Psoas muscle (tissue), 8 donors: Measurements from ENCODE around the gene PFKP. TPM values are rescaled to one million over a fixed set of nuclear protein-coding genes. Genes with fewer than 3 reads are reported as not detected.
"Not testable (repeated sequence)": the region's sequence is repeated elsewhere in the genome, so short reads cannot be mapped to it uniquely, and the experiment has no call there.

Experiments used
- ATAC-seq, 4 donors: fragments of 200-7000 bp; cut with Tn5 transposase; one replicate each; pipeline ENCODE4 v1.9.1; 2020; ENCODE audit warnings: moderate library complexity in 3 of 4, mild to moderate bottlenecking in 2 of 4
- DNase-seq, 2 donors: peaks; one replicate each; pipeline ENCODE4 v3.0.0-alpha.2; 2020
- H3K27ac ChIP-seq: fragments of 200-600 bp; one replicate; pipeline ENCODE4 v1.8.0; 2022
- H3K27me3 ChIP-seq, 3 donors: fragments of 200-600 bp in 1 of 3; one replicate each; pipeline versions ENCODE4 v1.6.1 to v1.8.0; 2013 to 2022; ENCODE audit warnings: low read length in 2 of 3, mild to moderate bottlenecking in 2 of 3, moderate library complexity in 1 of 3; ENCODE audit not compliant: insufficient read depth in 3 of 3
- H3K36me3 ChIP-seq, 2 donors: fragments of 200-600 bp in 1 of 2; one replicate each; pipeline versions ENCODE4 v1.6.1 to v1.8.0; 2013 to 2022; ENCODE audit warnings: low read depth in 1 of 2, mild to moderate bottlenecking in 1 of 2, moderate library complexity in 1 of 2; ENCODE audit not compliant: insufficient read depth in 1 of 2
- H3K4me1 ChIP-seq: fragments of 200-600 bp; one replicate; pipeline ENCODE4 v1.8.0; 2022
- H3K4me3 ChIP-seq: fragments of 200-600 bp; one replicate; pipeline ENCODE4 v1.8.0; 2022; ENCODE audit warnings: mild to moderate bottlenecking
- H3K9me3 ChIP-seq: fragments of 200-600 bp; one replicate; pipeline ENCODE4 v1.8.0; 2022
- CTCF ChIP-seq: fragments of 200-600 bp; IDR thresholded peaks from one replicate; pipeline ENCODE4 v1.8.0; 2022; ENCODE audit warnings: antibody characterized with exemption
- WGBS, 3 donors: extraction: QIAGEN DNeasy Blood & Tissue Kit; methylation state at CpG; one replicate each; pipeline versions ENCODE4 v1.1.6 to v1.1.7; 2013; 5-methylcytosine and 5-hydroxymethylcytosine counted together
- intact Hi-C, 2 donors: fragments of 100-400 bp; cut with DNase I; formaldehyde crosslinking; loops; one replicate each; pipeline versions ENCODE4 v1.11.0 to v1.14.2; 2022
- polyA plus RNA-seq, 3 donors: library from polyadenylated mRNA; stranded (reverse); fragments of 200-250 nt; gene quantifications; one replicate each; pipeline ENCODE4 v1.2.3, GENCODE V29; 2013
- total RNA-seq, 4 donors: library from RNA; stranded (reverse); fragmentation: NEBNext Ultra II Directional in 2 of 4; extraction: Animal tissue kit (Norgen Biotek cat#: 25700) in 2 of 4; gene quantifications; one replicate each; pipeline versions ENCODE4 v1.2.1 to v1.2.4, GENCODE V29; 2021 to 2023
- donor health status: healthy with polysubstance abuse.
- donor health status: DM: no; HTN: no; CAD: no; lungs with moderate emphysema.
- donor health status: Bipolar disorder and iron deficiency.
- donor health status: healthy.
- donor health status: DM: yes; HTN: yes; CAD: no.
- donor health status: DM: no; HTN: no; CAD: no.
- donor health status: DM: no; HTN: no; CAD: no.
- donor health status: DM: yes; HTN: yes; CAD: no.

Gene PFKP
- total and polyA plus RNA-seq, 7 donors: 12.2 to 104 (median 33.4) TPM

GRCh38 chr10:3169271-3169670, 101.9 kb downstream of the PFKP start:
- Histone ChIP-seq H3K27ac (no peak overlapping the region), H3K36me3 (peaks cover 6 to 63% of the 10 kb centered on the region in 2 donors), H3K9me3 (no peaks in the 10 kb centered on the region), H3K27me3 (no peaks in the 10 kb centered on the region), H3K4me1 (peaks cover 5% of the 10 kb centered on the region), H3K4me3 (no peak overlapping the region)
- no peak for TF ChIP-seq CTCF
- intact Hi-C loops: no loop called here
- DNase-seq (no peak), ATAC-seq (no peak)
- 62 to 72% (median 66%) methylated on average over 10 of the region's 10 CpGs for WGBS, 3 donors

- 57 to 66% (median 61%) methylated on average over 10 of the region's 10 CpGs for WGBS, 3 donors
- no peak overlapping the region for H3K4me3 ChIP-seq
- no peak overlapping the region for H3K27ac ChIP-seq
- H3K4me1 ChIP-seq: peaks cover 5% of the 10 kb centered on the region
- H3K27me3 ChIP-seq: no peaks in the 10 kb centered on the region
- intact Hi-C loops: no loop called here
- H3K9me3 ChIP-seq: no peaks in the 10 kb centered on the region
- DNase-seq (no peak), ATAC-seq (no peak)
- peaks cover 6 to 59% of the 10 kb centered on the region in 2 donors for H3K36me3 ChIP-seq
- TF ChIP-seq CTCF: no peak
Observed at GRCh38 chr10:3169673-3170072, 102.3 kb downstream of the PFKP start.

- H3K27me3 ChIP-seq, DNase-seq, ATAC-seq, intact Hi-C loops, H3K9me3 ChIP-seq, H3K4me1 ChIP-seq: not testable (repeated sequence)
- Histone ChIP-seq H3K27ac (peak overlapping the region; percentile 93), H3K4me3 (peak overlapping the region; percentile 91), H3K36me3 (peaks cover 4 to 41% of the 10 kb centered on the region in 2 donors)
- 91% methylated on average over 11 of the region's 11 CpGs for WGBS, 3 donors
Observed at GRCh38 chr10:3171488-3171887, 104.1 kb downstream of the PFKP start.

GRCh38 chr10:3172081-3172445, 104.7 kb downstream of the PFKP start:
- Histone ChIP-seq H3K27me3 (no peaks in the 10 kb centered on the region), H3K36me3 (peaks cover 0 to 35% of the 10 kb centered on the region in 2 donors), H3K27ac (peak overlapping the region; percentile 93), H3K4me1 (peaks cover 5% of the 10 kb centered on the region), H3K4me3 (peak overlapping the region; percentile 91), H3K9me3 (no peaks in the 10 kb centered on the region)
- ATAC-seq (peak in 3 of 4 donors; percentile 3 to 20 (median 15)), DNase-seq (no peak)
- 1 to 2% (median 1%) methylated on average over 21 of the region's 21 CpGs for WGBS, 3 donors
- no peak for TF ChIP-seq CTCF
- intact Hi-C loops: no loop called here

- intact Hi-C loops: no loop called here
- no peaks in the 10 kb centered on the region for H3K9me3 ChIP-seq
Observed at GRCh38 chr10:3172446-3173170, 105.3 kb downstream of the PFKP start, which contains the start of gene PITRM1. PITRM1 (minus strand) TSS chr10:3172782; CDS start chr10:3172772, 10 bp downstream.

More at GRCh38 chr10:3172446-3173170, 105.3 kb downstream of the PFKP start, which contains the start of gene PITRM1:
- DNase-seq (peak; percentile 99 to 100), ATAC-seq (peak; percentile 96 to 97 (median 97))
- no peak for TF ChIP-seq CTCF
- peaks cover 5% of the 10 kb centered on the region for H3K4me1 ChIP-seq
- 0 to 1% (median 1%) methylated on average over 52 to 73 of the region's 73 CpGs for WGBS, 3 donors
- H3K27me3 ChIP-seq: no peaks in the 10 kb centered on the region
- peak within 1 kb of the TSS; percentile 93 for H3K27ac ChIP-seq
- H3K36me3 ChIP-seq: peaks cover 0 to 30% of the 10 kb centered on the region in 2 donors
- peak within 1 kb of the TSS; percentile 91 for H3K4me3 ChIP-seq
